IMR-90 (cell line): ENCODE data around the gene SPDEF. TPM values are rescaled to one million over a fixed set of nuclear protein-coding genes. Genes with fewer than 3 reads are reported as not detected.

Experiments
- ATAC-seq: fragments of 200-7000 bp; cut with Tn5 transposase; 2 replicates; pipeline ENCODE4 v1.9.1; 2020; ENCODE audit warnings: low read depth, mild to moderate bottlenecking, moderate library complexity
- BruUV-seq: library from RNA; stranded (reverse); fragments of 400-500 nt; replicated peaks from 2 replicates; lab custom pipeline; 2021; lab: Mats Ljungman, UMichigan
- CTCF ChIA-PET: fragments of 300-600 bp; formaldehyde crosslinking; extraction: SDS; loops from one replicate; lab custom pipeline; 2021; ENCODE audit warnings: antibody characterized with exemption; lab: Yijun Ruan, JAX
- POLR2A ChIA-PET: fragments of 300-600 bp; sonication (Branson Sonifier 250); formaldehyde crosslinking; loops from one replicate; lab custom pipeline; 2022; ENCODE audit warnings: antibody characterized with exemption; ENCODE audit not compliant: unreplicated experiment; lab: Charles Lee
- DNase-seq: peaks from one replicate; pipeline ENCODE4 v3.0.0; 2013
- H2AFZ ChIP-seq: replicated peaks from 2 replicates; pipeline ENCODE3; 2013; ENCODE audit warnings: low read length, mild to moderate bottlenecking; ENCODE audit not compliant: poor library complexity
- H2AK5ac ChIP-seq: 2 replicates; pipeline ENCODE4 v1.6.1; 2013; ENCODE audit warnings: low read depth, low read length, inconsistent platforms
- H2AK9ac ChIP-seq: replicated peaks from 2 replicates; pipeline ENCODE3; 2013; ENCODE audit warnings: mild to moderate bottlenecking, low read depth, low read length, moderate library complexity; ENCODE audit not compliant: poor library complexity
- H2BK120ac ChIP-seq: 2 replicates; pipeline ENCODE4 v1.6.1; 2013; ENCODE audit warnings: low read depth, low read length, inconsistent platforms
- H2BK15ac ChIP-seq: 3 replicates; pipeline ENCODE4 v1.6.1; 2013; ENCODE audit warnings: low read depth, low read length, inconsistent platforms
- H2BK20ac ChIP-seq: 2 replicates; pipeline ENCODE4 v1.6.1; 2013; ENCODE audit warnings: low read depth, mild to moderate bottlenecking, inconsistent platforms, low read length, moderate library complexity
- H2BK5ac ChIP-seq: 2 replicates; pipeline ENCODE4 v1.6.1; 2013; ENCODE audit warnings: mild to moderate bottlenecking, low read depth, low read length, inconsistent platforms; ENCODE audit not compliant: poor library complexity, severe bottlenecking
- H3K14ac ChIP-seq: replicated peaks from 2 replicates; pipeline ENCODE4 v1.6.1; 2013; ENCODE audit warnings: low read depth, low read length, inconsistent platforms
- H3K18ac ChIP-seq: 2 replicates; pipeline ENCODE4 v1.6.1; 2013; ENCODE audit warnings: low read depth, low read length, control low read depth
- H3K23ac ChIP-seq: 2 replicates; pipeline ENCODE4 v1.6.1; 2013; ENCODE audit warnings: low read depth, low read length, inconsistent platforms
- H3K27ac ChIP-seq: 2 replicates; pipeline ENCODE4 v1.5.1; 2013; ENCODE audit warnings: mild to moderate bottlenecking, control low read depth, low read length; ENCODE audit not compliant: insufficient read depth
- H3K27me3 ChIP-seq: 2 replicates; pipeline ENCODE4 v1.6.1; 2013; ENCODE audit warnings: low read length; ENCODE audit not compliant: control insufficient read depth, insufficient read depth
- H3K36me3 ChIP-seq: 2 replicates; pipeline ENCODE4 v1.6.1; 2013; ENCODE audit warnings: low read length, mixed read lengths; ENCODE audit not compliant: control insufficient read depth, insufficient read depth
- H3K4ac ChIP-seq: 2 replicates; pipeline ENCODE4 v1.6.1; 2013; ENCODE audit warnings: low read depth, low read length, inconsistent platforms
- H3K4me1 ChIP-seq: 2 replicates; pipeline ENCODE4 v1.6.1; 2013; ENCODE audit warnings: low read length, mixed read lengths; ENCODE audit not compliant: control insufficient read depth, insufficient read depth
- H3K4me2 ChIP-seq: 2 replicates; pipeline ENCODE4 v1.6.1; 2013; ENCODE audit warnings: low read depth, mild to moderate bottlenecking, control low read depth, low read length, moderate library complexity
- H3K4me3 ChIP-seq: 2 replicates; pipeline ENCODE4 v1.5.1; 2013; ENCODE audit warnings: low read depth, mild to moderate bottlenecking, control low read depth, low read length, moderate library complexity; ENCODE audit not compliant: insufficient read depth
- H3K56ac ChIP-seq: 2 replicates; pipeline ENCODE4 v1.6.1; 2013; ENCODE audit warnings: low read length, inconsistent platforms; ENCODE audit not compliant: insufficient read depth; ENCODE audit errors: extremely low read depth
- H3K79me1 ChIP-seq, 2 experiments: 2 replicates each; pipeline ENCODE4 v1.6.1; 2013; ENCODE audit warnings: low read length in 2 of 2, inconsistent platforms in 1 of 2, low read depth in 1 of 2
- H3K9ac ChIP-seq: 2 replicates; pipeline ENCODE4 v1.6.1; 2013; ENCODE audit warnings: low read depth, low read length, control low read depth
- H3K9me1 ChIP-seq: 2 replicates; pipeline ENCODE4 v1.6.1; 2013; ENCODE audit warnings: low read length, inconsistent platforms; ENCODE audit not compliant: insufficient read depth
- H3K9me3 ChIP-seq: 2 replicates; pipeline ENCODE4 v1.6.1; 2013; ENCODE audit warnings: low read length; ENCODE audit not compliant: control insufficient read depth, insufficient read depth
- H4K20me1 ChIP-seq: 2 replicates; pipeline ENCODE4 v1.6.1; 2013; ENCODE audit warnings: low read length, inconsistent platforms; ENCODE audit not compliant: insufficient read depth
- H4K5ac ChIP-seq: 2 replicates; pipeline ENCODE4 v1.6.1; 2013; ENCODE audit warnings: mild to moderate bottlenecking, low read depth, low read length, control low read depth
- H4K8ac ChIP-seq, 2 experiments: 2 replicates each; pipeline ENCODE4 v1.6.1; 2013; ENCODE audit warnings: low read depth in 2 of 2, low read length in 2 of 2, control low read depth in 1 of 2, inconsistent platforms in 1 of 2
- H4K91ac ChIP-seq: 2 replicates; pipeline ENCODE4 v1.6.1; 2013; ENCODE audit warnings: low read depth, low read length, inconsistent platforms; ENCODE audit not compliant: insufficient read depth
- BHLHE40 ChIP-seq: fragments of 150-350 bp; IDR thresholded peaks from 2 replicates; pipeline ENCODE4 v1.6.1; 2016; ENCODE audit warnings: mild to moderate bottlenecking, low read depth, low read length
- CEBPB ChIP-seq: IDR thresholded peaks from 2 replicates; pipeline ENCODE4 v1.6.1; 2012; ENCODE audit warnings: low read depth, low read length, improper control_type of control experiment
- CHD1 ChIP-seq: IDR thresholded peaks from 2 replicates; pipeline ENCODE4 v1.6.1; 2012; ENCODE audit warnings: low read depth, low read length, improper control_type of control experiment
- FOS ChIP-seq: fragments of 150-350 bp; IDR thresholded peaks from 2 replicates; pipeline ENCODE4 v1.6.1; 2016; ENCODE audit warnings: low read depth, low read length
- MAFK ChIP-seq: IDR thresholded peaks from 2 replicates; pipeline ENCODE4 v1.6.1; 2012; ENCODE audit warnings: low read depth, low read length, improper control_type of control experiment
- MAZ ChIP-seq: IDR thresholded peaks from 2 replicates; pipeline ENCODE4 v1.6.1; 2012; ENCODE audit warnings: low read depth, mild to moderate bottlenecking, low read length, improper control_type of control experiment, moderate library complexity, borderline replicate concordance
- MXI1 ChIP-seq: IDR thresholded peaks from 2 replicates; pipeline ENCODE4 v1.6.1; 2012; ENCODE audit warnings: low read depth, mild to moderate bottlenecking, low read length, moderate library complexity, borderline replicate concordance
- NFE2L2 ChIP-seq: fragments of 150-350 bp; IDR thresholded peaks from 2 replicates; pipeline ENCODE4 v1.6.1; 2016; ENCODE audit warnings: low read depth, mild to moderate bottlenecking, low read length
- RAD21 ChIP-seq: IDR thresholded peaks from 2 replicates; pipeline ENCODE4 v1.6.1; 2012; ENCODE audit warnings: low read length, improper control_type of control experiment
- RCOR1 ChIP-seq: IDR thresholded peaks from 2 replicates; pipeline ENCODE4 v1.6.1; 2012; ENCODE audit warnings: mild to moderate bottlenecking, low read length, improper control_type of control experiment; ENCODE audit not compliant: insufficient replicate concordance
- RFX5 ChIP-seq: IDR thresholded peaks from 2 replicates; pipeline ENCODE4 v1.8.0; 2012; ENCODE audit warnings: low read depth, mild to moderate bottlenecking, low read length, moderate library complexity
- SMC3 ChIP-seq: fragments of 150-350 bp; IDR thresholded peaks from 2 replicates; pipeline ENCODE4 v1.6.1; 2016; ENCODE audit warnings: low read depth, mild to moderate bottlenecking, antibody characterized with exemption, low read length, moderate library complexity
- WGBS, 2 experiments: methylation state at CpG; one replicate each; pipeline versions ENCODE4 v1.1.5 to v1.1.7; 2013; ENCODE audit warnings: missing lambda C conversion rate in 2 of 2; ENCODE audit not compliant: insufficient read length in 1 of 2; ENCODE audit errors: extremely low coverage in 2 of 2; 5-methylcytosine and 5-hydroxymethylcytosine counted together
- dilution Hi-C: fragments of 300-500 bp; cut with HindIII; formaldehyde crosslinking; loops from one replicate; pipeline ENCODE4 v1.14.3; 2018; ENCODE audit warnings: low sequenced_read_pairs; ENCODE audit not compliant: unreplicated experiment
- in situ Hi-C: fragments of 300-500 bp; cut with MboI; formaldehyde crosslinking; loops from 3 replicates; pipeline ENCODE4 v1.14.3; 2019; ENCODE audit warnings: low sequenced_read_pairs, inconsistent platforms, mixed read lengths
- intact Hi-C: fragments of 100-400 bp; cut with micrococcal nuclease; formaldehyde crosslinking; loops from 2 replicates; pipeline ENCODE4 v1.10.0; 2022
- polyA plus RNA-seq, 3 experiments: library from polyadenylated mRNA; depleted of rRNA; stranded (reverse); fragments of >200 nt; gene quantifications; 2 replicates each; pipeline ENCODE4 v1.2.3, GENCODE V29; 2012; ENCODE audit warnings: low replicate concordance in 1 of 3
- total RNA-seq: library from RNA; depleted of rRNA; stranded (reverse); fragments of >200 nt; gene quantifications from 2 replicates; pipeline ENCODE4 v1.2.3, GENCODE V29; 2012
- TF ChIP-seq, protein P1 (sequence below): conservative IDR thresholded peaks from 2 replicates; pipeline ENCODE4 v1.5.1; 2012; ENCODE audit warnings: mild to moderate bottlenecking, low read depth, low read length, improper control_type of control experiment
- TF ChIP-seq, protein P2 (sequence below): fragments of 150-350 bp; IDR thresholded peaks from 2 replicates; pipeline ENCODE4 v1.6.1; 2016; ENCODE audit warnings: low read depth, mild to moderate bottlenecking, low read length, moderate library complexity, borderline replicate concordance
- TF ChIP-seq, protein P3 (sequence below): fragments of 150-350 bp; IDR thresholded peaks from 2 replicates; pipeline ENCODE4 v1.6.1; 2017; ENCODE audit warnings: mild to moderate bottlenecking, antibody characterized with exemption, low read length, low read depth

The SPDEF gene
- total and polyA plus RNA-seq, 2 of the 4 experiments (the other 2 are of a cell fraction), result 0.05 TPM; not detected in 1

DNA sequence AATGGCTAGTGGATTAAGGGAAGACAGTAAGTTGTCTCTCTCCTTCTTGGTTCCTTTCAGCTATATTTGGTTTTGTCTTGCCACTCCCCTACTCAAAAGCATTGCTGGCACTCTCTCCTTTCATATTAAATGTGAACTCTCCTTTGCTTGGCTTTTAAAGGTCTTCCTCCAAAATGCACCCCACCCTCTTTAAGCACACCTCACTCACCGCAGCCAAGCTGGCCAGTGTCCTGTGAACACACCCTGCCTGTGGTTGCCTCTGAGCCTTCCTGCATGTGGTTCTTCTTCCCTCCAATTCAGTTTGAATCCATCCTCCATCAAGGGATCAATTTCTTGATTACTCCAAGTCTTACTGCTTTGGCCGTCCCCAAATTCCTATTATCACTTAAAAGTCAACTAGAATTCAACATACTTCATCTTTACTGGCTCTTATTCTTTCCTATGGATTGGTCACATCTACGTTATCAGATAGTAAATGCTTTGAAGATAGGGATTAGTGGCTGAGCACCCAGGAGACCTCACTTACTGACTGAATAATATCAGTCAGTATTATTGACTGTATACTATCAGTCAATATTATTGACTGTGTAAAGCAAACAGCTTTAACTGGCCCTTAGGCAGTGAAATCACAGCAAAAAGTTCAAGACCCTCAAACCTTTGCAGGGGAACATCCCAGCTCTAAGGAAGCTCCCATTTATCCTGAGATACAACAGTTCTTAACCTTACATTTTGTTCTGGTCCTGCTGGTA, 41.6 kb upstream of the SPDEF start:
- no peak overlapping the region for H3K4me3 ChIP-seq
- peaks cover 23% of the 10 kb centered on the region for H3K9me1 ChIP-seq
- no peak overlapping the region for H3K9ac ChIP-seq
- no peak overlapping the region for H3K56ac ChIP-seq
- ChIA-PET POLR2A (no interaction called here), CTCF (interaction anchor here (0.6 to 1.8 kb wide), 2 partner anchors 12 to 428 kb away, joined by 3 to 4 read pairs; no protein-coding TSS in a partner anchor)
- no peak overlapping the region for H3K14ac ChIP-seq
- no peaks in the 10 kb centered on the region for H3K27me3 ChIP-seq
- WGBS, 2 experiments, result 88% methylated on average over 1 of the region's 3 CpGs; no CpG with 5 or more reads in 1 of the 2 experiments
- no peak overlapping the region for H3K27ac ChIP-seq
- ATAC-seq (no peak), DNase-seq (no peak)
- no peak overlapping the region for H2AK9ac ChIP-seq
- no peak overlapping the region for H2BK20ac ChIP-seq
- peaks cover 82% of the 10 kb centered on the region for H4K20me1 ChIP-seq
- H3K4ac ChIP-seq, result no peak overlapping the region
- BruUV-seq, result no TSS peak
- peaks cover 11% of the 10 kb centered on the region for H3K4me1 ChIP-seq
- H3K9me3 ChIP-seq, result no peaks in the 10 kb centered on the region
- intact Hi-C loops (no loop called here), dilution Hi-C loops (no loop called here), in situ Hi-C loops (no loop called here)
- H3K4me2 ChIP-seq, result no peak overlapping the region
- no peak overlapping the region for H3K23ac ChIP-seq
- no peak overlapping the region for H2BK5ac ChIP-seq
- no peak overlapping the region for H2AFZ ChIP-seq
- H2AK5ac ChIP-seq, result no peak overlapping the region
- no peak overlapping the region for H3K18ac ChIP-seq
- H2BK120ac ChIP-seq, result no peak overlapping the region
- H4K5ac ChIP-seq, result no peak overlapping the region
- peaks cover 49 to 90% of the 10 kb centered on the region in 2 experiments for H3K79me1 ChIP-seq
- H2BK15ac ChIP-seq, result no peak overlapping the region
- no peaks in the 10 kb centered on the region; the same call in 1 of the 2 replicates for H3K36me3 ChIP-seq
- H4K91ac ChIP-seq, result no peak overlapping the region
- H4K8ac ChIP-seq, result no peak overlapping the region
- TF ChIP-seq CEBPB (no peak), SMC3 (no peak), MXI1 (no peak), CHD1 (no peak), MAFK (no peak), NFE2L2 (no peak), RFX5 (no peak), RCOR1 (no peak), BHLHE40 (no peak), MAZ (no peak), RAD21 (no peak), FOS (no peak)
- TF ChIP-seq, protein P1, sequence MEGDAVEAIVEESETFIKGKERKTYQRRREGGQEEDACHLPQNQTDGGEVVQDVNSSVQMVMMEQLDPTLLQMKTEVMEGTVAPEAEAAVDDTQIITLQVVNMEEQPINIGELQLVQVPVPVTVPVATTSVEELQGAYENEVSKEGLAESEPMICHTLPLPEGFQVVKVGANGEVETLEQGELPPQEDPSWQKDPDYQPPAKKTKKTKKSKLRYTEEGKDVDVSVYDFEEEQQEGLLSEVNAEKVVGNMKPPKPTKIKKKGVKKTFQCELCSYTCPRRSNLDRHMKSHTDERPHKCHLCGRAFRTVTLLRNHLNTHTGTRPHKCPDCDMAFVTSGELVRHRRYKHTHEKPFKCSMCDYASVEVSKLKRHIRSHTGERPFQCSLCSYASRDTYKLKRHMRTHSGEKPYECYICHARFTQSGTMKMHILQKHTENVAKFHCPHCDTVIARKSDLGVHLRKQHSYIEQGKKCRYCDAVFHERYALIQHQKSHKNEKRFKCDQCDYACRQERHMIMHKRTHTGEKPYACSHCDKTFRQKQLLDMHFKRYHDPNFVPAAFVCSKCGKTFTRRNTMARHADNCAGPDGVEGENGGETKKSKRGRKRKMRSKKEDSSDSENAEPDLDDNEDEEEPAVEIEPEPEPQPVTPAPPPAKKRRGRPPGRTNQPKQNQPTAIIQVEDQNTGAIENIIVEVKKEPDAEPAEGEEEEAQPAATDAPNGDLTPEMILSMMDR, result no peak
- TF ChIP-seq, protein P2, sequence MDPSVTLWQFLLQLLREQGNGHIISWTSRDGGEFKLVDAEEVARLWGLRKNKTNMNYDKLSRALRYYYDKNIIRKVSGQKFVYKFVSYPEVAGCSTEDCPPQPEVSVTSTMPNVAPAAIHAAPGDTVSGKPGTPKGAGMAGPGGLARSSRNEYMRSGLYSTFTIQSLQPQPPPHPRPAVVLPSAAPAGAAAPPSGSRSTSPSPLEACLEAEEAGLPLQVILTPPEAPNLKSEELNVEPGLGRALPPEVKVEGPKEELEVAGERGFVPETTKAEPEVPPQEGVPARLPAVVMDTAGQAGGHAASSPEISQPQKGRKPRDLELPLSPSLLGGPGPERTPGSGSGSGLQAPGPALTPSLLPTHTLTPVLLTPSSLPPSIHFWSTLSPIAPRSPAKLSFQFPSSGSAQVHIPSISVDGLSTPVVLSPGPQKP, result no peak
- TF ChIP-seq, protein P3, sequence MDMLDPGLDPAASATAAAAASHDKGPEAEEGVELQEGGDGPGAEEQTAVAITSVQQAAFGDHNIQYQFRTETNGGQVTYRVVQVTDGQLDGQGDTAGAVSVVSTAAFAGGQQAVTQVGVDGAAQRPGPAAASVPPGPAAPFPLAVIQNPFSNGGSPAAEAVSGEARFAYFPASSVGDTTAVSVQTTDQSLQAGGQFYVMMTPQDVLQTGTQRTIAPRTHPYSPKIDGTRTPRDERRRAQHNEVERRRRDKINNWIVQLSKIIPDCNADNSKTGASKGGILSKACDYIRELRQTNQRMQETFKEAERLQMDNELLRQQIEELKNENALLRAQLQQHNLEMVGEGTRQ, result no peak
